ENCODE data around the gene TEDC1.

TEDC1 gene

GRCh38 chr14:105474483-105475268 lies 16.4 kb upstream of the TEDC1 start, which contains the start of gene CRIP2:
TSS of gene CRIP2 (plus strand) at chr14:105474821. CDS start at chr14:105474863, 42 bp downstream.
- peak; percentile 66 for DNase-seq (ENCODE audit: low spot score)

- no peak for DNase-seq (ENCODE audit: low spot score)
Observed at GRCh38 chr14:105475269-105476096, 15.6 kb upstream of the TEDC1 start.

- DNase-seq (ENCODE audit: low spot score) = no peak
Observed at GRCh38 chr14:105476097-105476830, 14.8 kb upstream of the TEDC1 start.

GRCh38 chr14:105476831-105477659 lies 14.0 kb upstream of the TEDC1 start:
- no peak for DNase-seq (ENCODE audit: low spot score)

- DNase-seq (ENCODE audit: low spot score) = peak; percentile 48
Observed at GRCh38 chr14:105477660-105478397, 13.2 kb upstream of the TEDC1 start.

- DNase-seq (ENCODE audit: low spot score) = no peak
Observed at GRCh38 chr14:105478398-105479251, 12.4 kb upstream of the TEDC1 start.

- DNase-seq (ENCODE audit: low spot score) = no peak
Observed at GRCh38 chr14:105479431-105480158, 11.5 kb upstream of the TEDC1 start.

GRCh38 chr14:105480199-105480746 lies 10.8 kb upstream of the TEDC1 start:
- no peak for DNase-seq (ENCODE audit: low spot score)

GRCh38 chr14:105480807-105481801 lies 9.9 kb upstream of the TEDC1 start:
- DNase-seq (ENCODE audit: low spot score) = peak; percentile 87

- DNase-seq (ENCODE audit: low spot score) = peak; percentile 89
Observed at GRCh38 chr14:105481886-105482457, 9.1 kb upstream of the TEDC1 start.

GRCh38 chr14:105482486-105483110 lies 8.4 kb upstream of the TEDC1 start:
- DNase-seq (ENCODE audit: low spot score) = no peak

GRCh38 chr14:105483300-105484068 lies 7.6 kb upstream of the TEDC1 start:
- no peak for DNase-seq (ENCODE audit: low spot score)

- DNase-seq (ENCODE audit: low spot score) = no peak
Observed at GRCh38 chr14:105484069-105484996, 6.7 kb upstream of the TEDC1 start.

- DNase-seq (ENCODE audit: low spot score) = no peak
Observed at GRCh38 chr14:105484997-105485393, 6.1 kb upstream of the TEDC1 start.

GRCh38 chr14:105485739-105486162 lies 5.3 kb upstream of the TEDC1 start:
- no peak for DNase-seq (ENCODE audit: low spot score)

All from germinal center (tissue), 1 donor.